CD4-positive, alpha-beta T cell treated with Interferon gamma for 1 hour (primary cell): Measurements from ENCODE around the gene KCNQ1.

ENCODE experiments used
- DNase-seq: peaks from one replicate; pipeline ENCODE4 v3.0.0-alpha.2; 2020

KCNQ1 gene

DNA sequence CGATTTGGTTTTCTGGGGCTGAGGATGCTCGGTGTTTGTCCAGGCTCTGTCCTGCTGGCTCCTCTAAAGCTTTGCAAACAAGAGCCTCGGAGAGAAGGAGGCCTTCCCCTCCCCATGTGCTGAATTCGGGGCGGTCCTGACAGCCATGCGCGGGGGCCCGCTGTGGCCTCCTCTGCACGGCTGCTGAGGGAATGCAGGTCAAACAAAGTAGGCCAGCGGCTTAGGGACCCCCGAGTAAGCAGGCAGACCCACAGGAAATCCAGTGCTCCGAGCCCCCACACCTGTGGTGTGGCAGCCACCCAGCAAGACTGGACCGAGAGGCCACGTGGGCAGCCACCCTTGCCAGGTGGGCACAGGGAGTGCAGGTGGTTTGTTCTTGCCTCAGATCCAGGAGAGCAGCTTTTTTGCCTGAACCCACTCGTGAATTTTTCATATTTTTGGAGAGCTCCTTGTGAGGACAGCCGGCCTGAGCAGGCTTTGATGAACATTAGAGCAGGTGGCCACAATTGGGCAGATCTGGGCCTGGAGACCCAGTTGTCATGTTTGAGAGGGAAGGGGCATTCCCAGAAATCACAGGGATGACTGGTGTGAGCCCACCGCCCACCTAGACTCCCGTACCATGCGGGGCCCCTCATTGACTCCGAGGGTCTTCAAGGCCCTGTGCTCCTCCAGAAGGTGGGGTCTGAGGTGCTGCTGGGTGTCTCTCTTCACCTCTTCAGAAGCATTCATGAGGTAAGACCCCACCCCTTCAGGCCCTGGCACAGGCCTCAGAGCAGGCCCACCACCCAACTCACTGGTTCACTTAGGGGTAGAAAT, 298.0 kb downstream of the KCNQ1 start:
- DNase-seq = no peak

DNA sequence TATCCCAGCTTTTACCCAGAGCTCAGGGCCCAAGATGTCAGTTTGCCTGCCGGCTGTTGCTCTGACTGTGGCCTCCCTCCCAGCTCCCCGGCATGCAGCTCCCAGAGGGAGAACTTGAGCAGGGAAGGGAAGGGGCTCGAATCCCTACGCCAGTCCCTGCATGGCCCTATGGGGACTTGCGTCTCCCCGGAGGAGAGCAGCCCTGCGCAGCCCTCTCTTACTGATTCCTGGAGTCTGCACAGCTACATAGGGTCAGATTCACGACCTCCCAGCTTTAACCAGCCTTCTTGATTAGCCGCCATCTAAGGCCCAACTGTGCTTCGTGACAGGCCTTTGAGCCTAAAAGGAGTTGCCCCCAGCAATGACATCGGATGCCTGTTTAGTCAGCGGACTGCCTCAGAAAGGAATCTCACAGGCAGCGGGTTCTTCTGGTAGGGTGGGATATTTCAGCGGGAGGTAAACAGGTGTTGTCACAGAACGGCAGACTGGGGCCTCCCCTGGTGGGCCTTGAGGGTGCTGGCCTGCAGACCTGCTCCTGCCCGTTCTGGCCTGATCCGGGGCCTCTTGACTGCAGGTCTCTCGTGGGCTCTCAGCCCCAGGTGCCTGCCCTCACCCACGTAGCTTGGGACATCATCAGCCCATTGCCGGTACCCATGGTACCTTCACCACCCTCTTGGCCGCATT, 298.8 kb downstream of the KCNQ1 start:
- no peak for DNase-seq

DNA sequence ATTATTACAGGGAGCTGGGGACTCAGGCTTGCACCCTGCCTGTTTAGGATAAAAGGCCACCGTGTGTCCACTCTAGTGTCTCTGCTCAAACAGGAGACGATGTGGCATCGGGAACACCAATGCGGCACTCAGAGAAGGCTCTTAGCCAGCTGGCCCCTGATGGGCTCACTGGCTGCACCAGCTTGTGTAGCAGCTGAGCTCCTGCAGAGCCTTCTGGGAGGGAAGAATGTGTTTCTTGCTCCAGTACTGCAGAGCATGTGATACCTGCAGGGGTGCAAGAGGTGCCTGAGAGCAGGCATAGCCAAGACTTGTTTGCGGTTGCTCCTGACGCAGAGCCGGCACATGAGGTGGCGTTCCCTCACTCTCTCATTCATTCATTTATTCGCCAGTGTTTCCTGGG, 299.4 kb downstream of the KCNQ1 start:
- no peak for DNase-seq

DNA sequence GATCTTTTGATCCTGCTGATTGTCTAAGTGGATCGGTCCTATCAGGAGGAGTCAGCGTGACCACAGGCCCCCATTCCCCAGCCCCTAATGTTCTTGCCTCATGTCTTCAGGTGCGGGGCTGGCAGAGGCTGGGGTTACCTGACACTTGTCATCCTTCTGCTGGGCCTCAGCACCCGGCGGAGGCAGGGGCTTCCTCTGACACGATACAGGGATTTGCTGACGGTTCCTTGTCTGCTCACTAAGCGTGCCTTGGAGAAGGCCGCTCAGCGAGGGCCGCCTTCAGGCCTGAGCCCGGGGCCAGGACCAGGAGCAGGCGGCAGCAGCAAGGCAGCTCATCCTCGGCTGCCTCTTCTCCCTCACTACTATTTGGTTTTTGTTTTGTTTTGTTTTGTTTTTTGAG, 300.7 kb downstream of the KCNQ1 start:
- no peak for DNase-seq

DNA sequence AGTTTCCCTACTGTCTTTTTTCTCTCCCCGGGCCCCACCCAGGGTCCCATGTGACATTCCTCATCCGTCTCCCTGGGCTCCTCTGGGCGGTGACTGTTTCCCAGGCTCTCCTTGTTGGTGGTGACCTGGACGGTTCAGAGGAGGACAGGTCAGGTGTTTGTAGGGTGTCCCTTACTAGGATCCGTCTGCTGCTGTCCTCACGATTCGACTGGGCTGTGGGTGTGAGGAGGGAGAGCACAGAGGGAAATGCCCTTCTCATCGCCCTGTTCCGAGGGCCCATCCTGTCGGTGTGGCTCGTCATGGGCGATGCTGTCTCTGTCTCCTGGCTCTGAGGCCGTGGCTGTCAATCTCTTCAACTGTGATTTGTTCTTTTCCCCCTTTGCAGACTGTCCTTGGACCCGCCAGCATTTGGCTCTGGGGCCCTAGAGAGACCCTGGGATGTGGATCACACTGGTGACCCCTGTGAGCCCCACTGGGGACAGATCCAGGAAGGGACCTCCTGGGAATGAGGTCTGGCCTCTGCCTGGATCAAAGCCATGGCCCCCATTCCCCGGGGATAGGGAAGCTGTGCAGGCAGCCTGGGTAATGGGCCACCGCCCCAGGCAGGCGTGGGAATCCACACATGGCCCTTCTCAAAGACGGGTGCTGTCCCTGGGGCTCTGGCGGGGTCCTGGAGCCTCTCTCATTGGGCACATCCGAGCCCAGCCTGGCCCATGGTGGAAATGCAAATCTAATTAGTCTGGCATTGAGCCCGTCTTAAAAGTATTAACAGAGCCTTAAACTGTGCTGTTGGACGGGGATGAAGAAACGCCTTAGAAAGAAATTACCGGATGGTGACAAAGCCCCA, 301.8 kb downstream of the KCNQ1 start:
- no peak for DNase-seq

DNA sequence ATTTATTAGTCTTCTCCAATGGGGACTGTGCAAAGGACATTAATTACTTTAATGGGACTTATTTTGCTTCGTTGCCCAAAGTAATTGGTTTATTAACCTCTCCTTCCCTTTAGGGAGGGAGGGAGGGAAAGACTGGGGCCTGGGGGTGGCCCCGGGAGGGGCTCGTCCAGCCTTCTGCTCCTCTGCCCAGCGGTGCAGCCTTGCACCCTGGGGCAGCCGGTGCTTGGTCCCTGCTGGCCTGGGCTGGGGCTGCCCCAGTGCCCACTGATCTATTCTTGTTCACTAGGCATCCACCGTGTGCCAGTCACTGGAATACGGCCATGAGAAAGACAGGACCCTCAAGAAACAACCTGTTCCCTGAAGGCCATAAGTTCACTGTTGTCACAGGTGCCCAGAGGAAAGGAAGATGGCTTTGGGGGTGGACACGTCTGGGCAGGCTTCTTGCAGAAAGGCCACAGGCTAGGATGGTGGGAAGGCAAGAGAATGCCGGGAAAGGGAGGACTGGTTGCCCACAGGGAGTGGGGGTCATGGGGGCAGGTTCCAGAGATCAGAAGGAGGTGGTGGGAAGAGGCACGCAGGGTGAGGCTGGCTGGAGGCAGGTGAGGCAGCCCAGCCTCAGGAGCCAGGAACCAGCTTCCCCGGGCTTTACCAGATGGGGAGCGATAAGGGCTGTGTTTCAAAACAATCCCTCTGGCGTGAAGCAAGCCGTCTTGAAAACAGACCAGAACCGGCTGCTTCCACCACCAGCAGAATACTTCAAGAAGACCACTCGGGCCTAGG, 302.6 kb downstream of the KCNQ1 start:
- no peak for DNase-seq

DNA sequence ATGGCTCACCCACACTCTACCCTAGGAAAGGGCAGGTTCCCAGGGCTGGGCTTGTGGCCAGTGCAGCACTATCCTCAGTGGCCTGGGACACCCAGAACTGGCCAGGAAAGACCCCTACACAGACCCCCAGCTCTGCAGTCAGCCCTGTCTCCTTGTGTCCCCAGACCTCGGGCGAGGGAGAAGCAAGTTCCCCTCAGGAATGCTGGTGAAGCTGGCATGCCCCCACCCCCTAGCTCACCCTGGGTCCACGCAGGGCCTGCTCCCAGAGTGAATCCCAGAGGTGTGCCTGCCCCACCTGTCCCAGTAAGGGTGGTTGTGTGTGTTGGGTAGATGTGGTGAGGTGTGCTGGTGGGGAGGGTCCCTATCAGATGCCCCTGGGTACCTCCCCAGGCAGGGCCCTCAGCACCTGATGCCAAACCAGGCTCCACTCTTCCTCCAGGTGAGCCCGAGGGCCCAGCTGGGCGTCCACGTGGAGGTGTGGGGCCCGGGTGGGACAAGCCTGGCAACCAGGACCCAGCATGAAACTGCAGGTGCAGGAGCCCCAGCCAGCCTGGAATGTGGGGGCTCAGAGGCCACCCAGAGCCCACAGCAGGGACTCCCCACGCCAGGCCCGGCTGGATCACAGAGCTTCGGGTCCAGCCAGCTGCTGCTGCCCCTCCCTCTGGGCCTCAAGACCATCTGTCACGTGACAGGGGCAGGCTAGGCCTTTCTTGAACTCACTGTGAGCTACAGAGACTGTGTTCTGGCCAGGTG, 303.4 kb downstream of the KCNQ1 start:
- DNase-seq = no peak

DNA sequence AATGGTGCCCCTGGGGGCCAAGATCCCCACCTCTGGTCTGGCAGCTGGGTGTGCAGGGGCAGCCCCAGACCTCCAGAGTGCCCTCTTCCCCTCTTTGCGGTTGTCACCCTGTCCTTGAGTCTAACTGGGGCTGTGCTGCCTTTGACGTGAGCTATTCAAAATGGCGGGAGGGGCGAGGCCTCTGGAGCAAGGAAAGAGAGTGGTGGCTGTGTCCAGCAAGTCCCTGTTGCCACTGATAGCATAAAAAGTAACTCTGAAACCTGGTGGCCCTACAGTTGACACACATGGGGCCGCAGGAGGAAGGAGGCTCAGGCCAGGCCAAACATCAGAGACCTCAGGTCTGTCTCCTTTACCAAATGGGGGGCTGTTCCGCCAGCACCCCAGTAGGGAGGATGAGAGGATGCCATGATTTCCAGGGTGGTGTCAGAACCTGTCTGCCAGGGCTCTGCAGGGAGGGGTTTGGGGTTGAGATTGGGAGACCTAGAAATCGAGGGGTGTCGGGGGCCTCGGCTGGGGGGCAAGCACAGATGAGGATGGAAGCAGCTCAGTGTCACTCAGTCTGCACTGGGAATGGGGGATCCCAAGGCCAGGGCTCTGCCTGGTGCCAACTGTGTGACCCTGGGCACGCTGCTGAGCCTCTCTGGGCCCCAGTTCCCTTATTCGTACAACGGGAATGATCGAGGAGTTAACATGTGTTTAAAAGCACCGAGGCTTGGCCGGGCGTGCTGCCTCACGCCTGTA, 304.2 kb downstream of the KCNQ1 start:
- DNase-seq = no peak

DNA sequence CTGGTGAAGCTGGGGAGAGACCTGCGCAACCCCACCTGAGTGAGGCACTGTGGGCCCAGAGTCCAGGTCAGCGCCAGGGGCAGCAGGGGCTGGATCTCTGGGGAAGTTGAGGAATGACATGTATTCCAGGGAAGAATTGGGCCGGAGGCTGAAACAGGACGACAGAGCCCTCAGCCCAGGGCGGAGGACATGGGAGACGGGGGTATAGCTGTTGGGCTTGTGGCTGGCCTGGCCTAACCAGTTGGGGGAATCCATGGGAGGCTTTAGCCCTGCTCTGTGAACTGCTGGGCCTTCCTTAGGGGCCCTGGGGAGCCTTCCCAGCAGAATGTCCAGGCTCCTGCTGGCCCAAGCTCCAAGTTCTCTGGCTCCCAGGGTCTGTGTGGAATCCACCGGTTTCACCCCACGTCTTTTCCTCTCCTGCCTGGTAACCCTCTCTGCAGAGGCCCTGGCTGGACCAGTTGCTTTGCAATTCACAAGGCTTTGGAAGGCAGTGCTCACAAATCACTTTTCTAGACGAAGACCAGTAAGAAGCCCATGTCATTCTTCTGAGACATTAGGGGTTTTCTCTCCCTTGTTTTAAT, 305.4 kb downstream of the KCNQ1 start:
- DNase-seq = no peak

DNA sequence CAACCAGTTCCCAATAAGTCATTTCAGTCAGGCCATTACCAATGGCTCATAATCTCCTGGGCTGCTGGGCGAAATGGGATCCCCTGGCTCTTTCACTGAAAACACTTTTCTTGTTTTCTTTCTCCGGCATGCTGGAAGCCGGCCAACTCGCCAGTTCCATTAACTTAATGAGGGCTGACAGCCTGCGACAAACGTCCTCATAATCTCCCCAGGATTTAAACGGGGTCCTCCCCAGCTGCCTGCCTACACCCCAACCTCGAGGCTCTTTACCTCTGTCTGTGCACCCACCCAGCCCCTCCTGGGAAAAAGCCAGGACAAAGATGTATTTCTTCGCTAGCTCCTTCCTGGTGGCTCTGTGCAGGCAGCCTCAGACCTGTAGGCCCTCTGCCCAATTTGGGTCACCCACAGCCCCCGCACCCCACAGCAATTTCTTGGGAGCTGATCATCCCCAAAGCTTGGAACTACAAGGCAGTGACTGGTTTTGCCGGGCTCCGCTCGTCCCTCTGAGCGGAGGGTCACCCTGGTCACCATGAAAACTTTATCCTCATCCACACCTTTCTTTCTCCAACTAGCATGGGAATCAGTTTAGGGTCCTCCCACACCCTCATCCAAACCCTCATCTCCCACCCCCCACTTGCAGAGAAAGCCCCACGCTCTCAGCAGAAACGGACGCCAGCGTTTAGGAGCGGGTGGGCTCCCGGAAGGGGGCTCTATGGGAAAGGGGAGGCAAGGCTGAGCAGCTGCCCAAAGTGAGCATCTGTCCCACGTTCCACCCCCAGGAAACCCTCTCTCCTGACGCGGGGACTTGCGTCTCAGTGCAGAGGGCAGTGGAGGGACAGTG, 306.1 kb downstream of the KCNQ1 start:
- no peak for DNase-seq

DNA sequence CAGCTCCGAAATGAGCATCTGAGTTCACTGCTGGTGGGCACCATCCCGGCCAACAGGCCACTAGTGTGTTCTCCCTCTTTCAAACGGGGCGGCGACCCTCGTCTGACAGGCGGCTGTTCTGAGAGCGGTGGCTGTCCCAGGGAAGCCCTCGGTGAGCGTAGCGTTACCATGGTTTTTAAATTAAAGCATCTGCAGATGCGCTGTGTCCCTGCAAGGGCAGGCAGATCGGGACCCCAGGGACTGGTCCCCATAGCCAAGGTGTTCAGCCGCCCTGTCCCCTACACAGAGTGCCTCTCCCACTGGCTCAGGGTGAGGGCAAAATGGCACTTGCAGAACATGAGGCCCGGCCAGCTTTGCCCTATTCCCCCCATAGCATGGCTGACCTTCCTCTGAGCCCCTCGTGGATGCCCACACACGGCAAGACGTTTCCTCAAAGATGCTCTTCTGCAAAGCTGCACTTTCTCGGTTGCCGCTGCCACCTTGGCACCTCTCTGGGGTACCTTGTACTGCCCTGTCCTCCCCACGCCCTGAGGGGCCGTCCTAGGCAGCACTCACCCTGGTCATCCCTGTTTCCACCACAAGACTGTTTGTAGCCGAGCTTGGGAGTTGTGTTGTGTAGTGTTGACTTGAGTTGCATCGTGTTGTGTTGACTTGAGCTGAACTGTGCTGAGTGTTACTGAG, 306.9 kb downstream of the KCNQ1 start:
- no peak for DNase-seq

DNA sequence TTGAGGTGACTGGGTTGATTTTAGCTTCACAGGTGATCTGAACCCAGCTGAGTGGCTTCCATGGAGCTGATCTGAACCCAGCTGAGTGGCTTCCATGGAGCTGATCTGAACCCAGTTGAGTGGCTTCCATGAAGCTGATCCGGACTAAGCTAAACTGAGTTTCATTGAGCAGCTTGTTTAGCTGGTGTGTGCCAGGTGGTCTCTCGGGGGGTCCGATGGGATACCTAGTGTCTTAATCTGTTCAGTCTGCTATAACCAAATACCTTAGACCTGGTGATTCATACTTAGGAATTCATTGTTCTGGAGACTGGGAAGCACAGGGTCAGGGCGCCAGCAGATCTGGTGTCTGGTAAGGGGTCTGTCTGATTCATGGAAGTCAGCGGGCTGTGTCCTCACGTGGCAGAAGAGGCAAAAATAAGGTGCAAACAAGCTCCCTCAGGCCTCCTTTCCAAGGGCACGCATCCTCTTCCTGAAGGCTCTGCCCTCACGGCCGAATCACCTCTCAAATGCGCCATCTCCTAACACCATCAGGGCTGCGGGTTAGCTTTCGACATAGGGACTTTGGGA, 307.5 kb downstream of the KCNQ1 start:
- DNase-seq = no peak

DNA sequence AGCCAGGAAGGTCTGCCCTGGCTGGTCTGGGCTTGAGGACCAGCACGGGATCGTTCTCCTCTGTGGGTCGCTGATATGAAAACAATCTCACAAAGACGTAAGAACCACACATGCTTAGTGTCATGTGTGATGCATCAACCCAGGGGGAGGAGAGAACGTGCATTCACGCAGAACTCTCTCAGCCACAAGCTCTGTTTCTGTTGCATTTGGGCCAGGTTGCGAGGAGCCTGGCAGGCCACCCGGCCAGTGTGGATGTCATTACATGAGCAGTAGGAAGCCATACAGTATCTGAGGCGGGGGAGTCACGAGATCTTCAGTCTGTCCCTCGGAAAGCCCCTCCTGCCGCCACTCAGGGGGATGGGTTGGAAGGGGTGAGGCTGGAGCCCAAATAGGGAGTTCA, 308.1 kb downstream of the KCNQ1 start:
- no peak for DNase-seq

DNA sequence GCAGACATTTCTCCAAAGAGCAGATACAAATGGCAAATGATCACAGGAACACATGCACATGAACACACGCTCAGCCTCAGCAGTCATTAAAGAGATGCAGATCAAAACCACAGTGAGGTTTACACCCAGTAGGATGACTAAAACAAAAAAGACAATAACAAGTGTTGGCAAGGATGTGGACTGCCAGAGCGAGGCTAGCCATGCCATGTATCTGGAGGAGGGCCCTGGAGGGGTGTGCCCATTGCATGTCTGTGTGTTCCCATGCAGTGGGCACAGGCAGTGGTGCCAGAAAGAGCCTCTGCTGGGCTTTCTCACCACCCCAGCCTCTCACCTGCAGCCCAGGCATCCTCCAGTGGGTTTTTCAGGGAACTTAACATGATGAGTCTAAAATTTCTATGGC, 309.2 kb downstream of the KCNQ1 start:
- DNase-seq = no peak

DNA sequence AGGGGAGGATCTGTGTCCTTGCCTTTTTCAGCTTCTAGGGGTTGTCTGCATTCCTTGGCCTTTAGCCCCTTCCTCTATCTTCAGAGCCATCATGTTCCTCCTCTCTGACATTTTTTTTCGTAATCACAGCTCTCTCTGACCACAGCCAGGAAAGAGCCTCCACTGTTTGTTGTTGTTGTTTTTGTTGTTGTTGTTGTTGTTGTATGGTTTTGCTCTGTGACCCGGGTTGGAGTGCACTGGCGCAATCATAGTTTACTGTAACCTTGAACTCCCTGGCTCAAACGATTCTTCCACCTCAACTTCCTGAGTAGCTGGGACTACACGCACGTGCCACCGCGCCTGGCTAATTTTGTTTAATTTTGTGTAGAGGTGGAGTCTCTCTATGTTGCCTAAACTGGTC, 310.3 kb downstream of the KCNQ1 start:
- DNase-seq = no peak

DNA sequence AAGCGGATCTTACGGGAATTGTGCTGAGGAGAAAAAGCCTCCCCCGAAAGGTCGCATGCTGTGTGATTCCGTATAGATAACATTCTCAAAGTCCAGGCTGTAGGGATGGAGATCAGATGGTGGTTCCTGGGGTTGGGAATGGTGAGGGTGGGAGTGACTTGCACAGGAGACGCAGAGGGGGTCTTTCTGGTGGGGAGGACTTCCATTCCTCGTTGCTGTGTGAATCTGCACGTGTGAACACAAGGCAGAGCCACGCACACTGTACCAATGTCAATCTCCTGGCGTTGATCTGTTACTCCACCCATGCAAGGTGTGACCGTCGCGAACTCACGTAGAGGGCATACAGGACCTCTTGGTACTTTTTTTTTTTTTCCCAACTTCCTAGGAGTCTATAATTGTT, 313.9 kb downstream of the KCNQ1 start:
- no peak for DNase-seq

DNA sequence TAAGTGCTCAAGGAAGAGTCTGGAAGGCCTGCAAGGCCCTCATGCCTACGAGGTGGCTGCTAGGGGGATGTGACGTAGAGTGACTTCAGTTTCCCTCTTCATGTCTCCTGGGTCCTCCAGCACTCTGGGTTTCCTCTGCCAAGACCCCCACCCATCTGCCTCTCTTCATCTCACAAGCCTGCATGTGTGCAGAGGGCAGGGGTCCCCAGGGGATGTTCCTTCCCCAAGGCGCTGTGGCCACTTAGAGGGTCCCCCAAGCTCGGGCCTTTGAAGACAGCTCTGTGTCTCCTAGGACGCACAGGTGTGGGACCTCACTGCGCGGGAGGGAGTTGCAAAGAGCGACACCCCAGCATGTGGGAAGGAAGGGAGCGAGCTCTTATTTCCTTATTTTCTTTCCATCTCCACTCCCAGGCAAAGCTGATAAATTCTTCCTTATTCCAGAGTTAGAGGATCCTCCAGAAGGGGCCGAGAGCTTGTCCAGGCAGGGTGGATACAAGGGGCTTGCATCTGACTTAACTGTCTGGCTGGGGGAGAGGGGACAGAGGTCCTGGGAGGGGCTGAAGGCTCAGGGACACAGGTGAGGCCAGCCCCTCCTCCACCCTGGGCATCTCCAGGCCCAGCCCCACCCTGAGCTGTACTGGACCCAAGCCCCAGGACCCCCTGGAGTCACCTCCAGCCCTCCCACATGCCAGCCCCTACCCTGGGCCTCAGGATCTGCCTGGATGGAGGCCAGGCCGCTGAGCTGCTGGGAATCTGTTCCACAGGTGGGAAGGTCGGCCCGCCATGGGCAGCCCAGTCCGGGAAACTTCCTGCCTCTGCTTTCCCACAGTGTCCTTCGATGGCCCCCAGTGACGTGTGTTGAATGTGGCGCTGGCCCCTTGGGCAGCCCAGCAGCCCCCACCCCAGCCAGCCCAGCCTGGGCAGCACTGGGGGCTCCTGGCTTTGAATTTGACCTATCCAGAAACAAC, 314.7 kb downstream of the KCNQ1 start:
- DNase-seq = no peak
